Vagina (tissue), 2 donors: ENCODE results near the gene IFNLR1.

Source experiments
- CTCF ChIP-seq, 3 experiments: fragments of 450-650 bp in 2 of 3; fragments of 200-600 bp in 1 of 3; sonication (generic) in 1 of 3; IDR thresholded peaks; one replicate each; pipeline ENCODE4 v1.5.1; 2017 to 2019; ENCODE audit warnings: antibody characterized with exemption in 3 of 3, mild to moderate bottlenecking in 2 of 3, moderate library complexity in 2 of 3
- POLR2A ChIP-seq, 2 donors: fragments of 450-650 bp; IDR thresholded peaks; one replicate each; pipeline ENCODE4 v1.6.1; 2017; ENCODE audit warnings: antibody characterized with exemption in 2 of 2, mild to moderate bottlenecking in 2 of 2, moderate library complexity in 2 of 2

- TF ChIP-seq CTCF (IDR thresholded peaks at IDR 0.05) (no peak), POLR2A (IDR thresholded peaks at IDR 0.05) (no peak)
Measured at GRCh38 chr1:24119489-24119858, 67.6 kb downstream of the IFNLR1 start.
